AG04450 (cell line): ENCODE results near the gene EGLN1. TPM values are rescaled to one million over a fixed set of nuclear protein-coding genes. Genes with fewer than 3 reads are reported as not detected.

Experiments used
- CTCF ChIA-PET: fragments of 300-600, 350-600 bp; formaldehyde crosslinking; extraction: SDS; loops from one replicate; lab custom pipeline; 2022; ENCODE audit warnings: antibody characterized with exemption, inconsistent platforms; lab: Charles Lee
- POLR2A ChIA-PET: fragments of 350-600 bp; formaldehyde crosslinking; extraction: SDS; loops from one replicate; lab custom pipeline; 2021; ENCODE audit warnings: antibody characterized with exemption, inconsistent platforms; lab: Yijun Ruan, JAX
- DNase-seq: peaks from one replicate; pipeline ENCODE4 v3.0.0-alpha.2; 2011; ENCODE audit warnings: low read depth, low spot score
- H3K27ac ChIP-seq: one replicate; pipeline ENCODE4 v1.5.1; 2012; ENCODE audit warnings: low read depth, low read length, control low read depth
- H3K27me3 ChIP-seq: one replicate; pipeline ENCODE4 v1.6.0; 2012; ENCODE audit warnings: low read length; ENCODE audit not compliant: control insufficient read depth, insufficient read depth
- H3K4me3 ChIP-seq: 2 replicates; pipeline ENCODE4 v1.5.1; 2011; ENCODE audit warnings: mild to moderate bottlenecking, low read depth, low read length, control low read depth
- H3K9me3 ChIP-seq: 2 replicates; pipeline ENCODE4 v1.5.1; 2012; ENCODE audit warnings: low read length; ENCODE audit not compliant: control insufficient read depth, insufficient read depth
- polyA plus RNA-seq: library from polyadenylated mRNA; depleted of rRNA; stranded (reverse); fragments of >200 nt; gene quantifications from 2 replicates; pipeline ENCODE4 v1.2.3, GENCODE V29; 2011
- TF ChIP-seq, protein P1 (sequence below): IDR thresholded peaks from 2 replicates; pipeline ENCODE4 v1.5.1; 2011; ENCODE audit warnings: low read depth, low read length, control low read depth, inconsistent platforms

EGLN1 gene
- polyA plus RNA-seq, 1 experiment = 48.2 TPM

GRCh38 chr1:231369282-231369681 is 52.8 kb downstream of the EGLN1 start:
- CTCF ChIA-PET = interaction anchor here (0.6 kb wide), 1 partner anchor 46 kb away, joined by 3 read pairs; no protein-coding TSS in a partner anchor
- H3K4me3 ChIP-seq = no peak overlapping the region
- no peaks in the 10 kb centered on the region for H3K27me3 ChIP-seq
- no peak overlapping the region for H3K27ac ChIP-seq
- TF ChIP-seq, protein P1, sequence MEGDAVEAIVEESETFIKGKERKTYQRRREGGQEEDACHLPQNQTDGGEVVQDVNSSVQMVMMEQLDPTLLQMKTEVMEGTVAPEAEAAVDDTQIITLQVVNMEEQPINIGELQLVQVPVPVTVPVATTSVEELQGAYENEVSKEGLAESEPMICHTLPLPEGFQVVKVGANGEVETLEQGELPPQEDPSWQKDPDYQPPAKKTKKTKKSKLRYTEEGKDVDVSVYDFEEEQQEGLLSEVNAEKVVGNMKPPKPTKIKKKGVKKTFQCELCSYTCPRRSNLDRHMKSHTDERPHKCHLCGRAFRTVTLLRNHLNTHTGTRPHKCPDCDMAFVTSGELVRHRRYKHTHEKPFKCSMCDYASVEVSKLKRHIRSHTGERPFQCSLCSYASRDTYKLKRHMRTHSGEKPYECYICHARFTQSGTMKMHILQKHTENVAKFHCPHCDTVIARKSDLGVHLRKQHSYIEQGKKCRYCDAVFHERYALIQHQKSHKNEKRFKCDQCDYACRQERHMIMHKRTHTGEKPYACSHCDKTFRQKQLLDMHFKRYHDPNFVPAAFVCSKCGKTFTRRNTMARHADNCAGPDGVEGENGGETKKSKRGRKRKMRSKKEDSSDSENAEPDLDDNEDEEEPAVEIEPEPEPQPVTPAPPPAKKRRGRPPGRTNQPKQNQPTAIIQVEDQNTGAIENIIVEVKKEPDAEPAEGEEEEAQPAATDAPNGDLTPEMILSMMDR = no peak; the same call in 1 of the 2 replicates
- no peak for DNase-seq
- H3K9me3 ChIP-seq = no peaks in the 10 kb centered on the region
- POLR2A ChIA-PET = no interaction called here

GRCh38 chr1:231364192-231364591 is 57.9 kb downstream of the EGLN1 start:
- ChIA-PET CTCF (interaction anchor here (3.5 kb wide), 1 partner anchor 227 kb away, joined by 33 read pairs; no protein-coding TSS in a partner anchor), POLR2A (no interaction called here)
- TF ChIP-seq, protein P1 = no peak

DNA sequence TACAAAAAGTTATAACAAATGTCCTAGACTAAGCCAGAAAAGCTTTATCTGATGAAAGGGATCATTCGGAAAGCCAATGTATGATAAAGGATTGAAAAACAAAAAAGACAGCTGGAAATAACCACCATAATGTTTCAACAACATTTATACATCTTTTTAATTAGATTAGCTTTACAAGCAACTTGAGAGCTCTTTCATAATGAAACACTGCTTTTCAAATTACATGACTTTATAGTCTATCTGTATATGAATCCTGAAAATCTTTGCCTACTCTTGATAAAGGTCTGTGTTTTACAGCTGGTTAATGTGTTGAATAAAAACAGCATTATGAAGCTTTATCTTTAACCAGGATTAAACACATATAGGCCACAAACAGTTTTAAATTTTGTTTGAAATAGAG is 58.5 kb downstream of the EGLN1 start:
- CTCF ChIA-PET = interaction anchor here (1.1 to 3.5 kb wide), 2 partner anchors 227 to 238 kb away, joined by 4 to 33 read pairs; no protein-coding TSS in a partner anchor
- no peaks in the 10 kb centered on the region for H3K27me3 ChIP-seq
- H3K27ac ChIP-seq = no peak overlapping the region
- H3K9me3 ChIP-seq = no peaks in the 10 kb centered on the region
- H3K4me3 ChIP-seq = no peak overlapping the region
- DNase-seq = no peak
- TF ChIP-seq, protein P1 = no peak
- POLR2A ChIA-PET = interaction anchor here (0.7 kb wide), 1 partner anchor 127 kb away, joined by 6 read pairs; no protein-coding TSS in a partner anchor

More at GRCh38 chr1:231364192-231364591, 57.9 kb downstream of the EGLN1 start:
- Histone ChIP-seq H3K4me3 (no peak overlapping the region), H3K27me3 (no peaks in the 10 kb centered on the region), H3K27ac (no peak overlapping the region), H3K9me3 (no peaks in the 10 kb centered on the region)
- no peak for DNase-seq

- no peak overlapping the region for H3K27ac ChIP-seq
- ChIA-PET CTCF (interaction anchor here (1.1 to 3.5 kb wide), 2 partner anchors 229 to 254 kb away, joined by 3 to 33 read pairs; no protein-coding TSS in a partner anchor), POLR2A (no interaction called here)
- no peaks in the 10 kb centered on the region for H3K9me3 ChIP-seq
- no peak overlapping the region for H3K4me3 ChIP-seq
- no peak for DNase-seq
- TF ChIP-seq, protein P1 = no peak
- H3K27me3 ChIP-seq = no peaks in the 10 kb centered on the region
These were observed 59.8 kb downstream of the EGLN1 start for GRCh38 chr1:231362325-231362724.

GRCh38 chr1:231359113-231359512 is 63.0 kb downstream of the EGLN1 start:
- CTCF ChIA-PET = interaction anchor here (1.3 to 1.8 kb wide), 4 partner anchors 225 to 244 kb away, joined by 4 to 11 read pairs (median 6); no protein-coding TSS in a partner anchor
- TF ChIP-seq, protein P1 = no peak
- DNase-seq = peak; percentile 36
- H3K27ac ChIP-seq = no peak overlapping the region
- POLR2A ChIA-PET = no interaction called here
- no peaks in the 10 kb centered on the region for H3K9me3 ChIP-seq
- H3K27me3 ChIP-seq = no peaks in the 10 kb centered on the region
- no peak overlapping the region for H3K4me3 ChIP-seq
